AG09309 (cell line): Measurements from ENCODE around the gene CCDC82.

Experiments
- DNase-seq: peaks from one replicate; pipeline ENCODE4 v3.0.0-alpha.2; 2010; ENCODE audit warnings: low read depth
- H3K4me3 ChIP-seq: 2 replicates; pipeline ENCODE4 v1.5.1; 2011; ENCODE audit warnings: mild to moderate bottlenecking, low read depth, low read length, moderate library complexity; ENCODE audit not compliant: control insufficient read depth
- TF ChIP-seq, protein P1 (sequence below): IDR thresholded peaks from 2 replicates; pipeline ENCODE4 v1.5.1; 2011; ENCODE audit warnings: mild to moderate bottlenecking, low read depth, low read length, inconsistent platforms; ENCODE audit not compliant: insufficient read depth, control insufficient read depth; ENCODE audit errors: missing control alignments

CCDC82 gene

GRCh38 chr11:96331699-96332116 is 58.0 kb downstream of the CCDC82 start:
- TF ChIP-seq, protein P1, sequence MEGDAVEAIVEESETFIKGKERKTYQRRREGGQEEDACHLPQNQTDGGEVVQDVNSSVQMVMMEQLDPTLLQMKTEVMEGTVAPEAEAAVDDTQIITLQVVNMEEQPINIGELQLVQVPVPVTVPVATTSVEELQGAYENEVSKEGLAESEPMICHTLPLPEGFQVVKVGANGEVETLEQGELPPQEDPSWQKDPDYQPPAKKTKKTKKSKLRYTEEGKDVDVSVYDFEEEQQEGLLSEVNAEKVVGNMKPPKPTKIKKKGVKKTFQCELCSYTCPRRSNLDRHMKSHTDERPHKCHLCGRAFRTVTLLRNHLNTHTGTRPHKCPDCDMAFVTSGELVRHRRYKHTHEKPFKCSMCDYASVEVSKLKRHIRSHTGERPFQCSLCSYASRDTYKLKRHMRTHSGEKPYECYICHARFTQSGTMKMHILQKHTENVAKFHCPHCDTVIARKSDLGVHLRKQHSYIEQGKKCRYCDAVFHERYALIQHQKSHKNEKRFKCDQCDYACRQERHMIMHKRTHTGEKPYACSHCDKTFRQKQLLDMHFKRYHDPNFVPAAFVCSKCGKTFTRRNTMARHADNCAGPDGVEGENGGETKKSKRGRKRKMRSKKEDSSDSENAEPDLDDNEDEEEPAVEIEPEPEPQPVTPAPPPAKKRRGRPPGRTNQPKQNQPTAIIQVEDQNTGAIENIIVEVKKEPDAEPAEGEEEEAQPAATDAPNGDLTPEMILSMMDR, result no peak
- H3K4me3 ChIP-seq, result no peak overlapping the region
- DNase-seq, result no peak

DNA sequence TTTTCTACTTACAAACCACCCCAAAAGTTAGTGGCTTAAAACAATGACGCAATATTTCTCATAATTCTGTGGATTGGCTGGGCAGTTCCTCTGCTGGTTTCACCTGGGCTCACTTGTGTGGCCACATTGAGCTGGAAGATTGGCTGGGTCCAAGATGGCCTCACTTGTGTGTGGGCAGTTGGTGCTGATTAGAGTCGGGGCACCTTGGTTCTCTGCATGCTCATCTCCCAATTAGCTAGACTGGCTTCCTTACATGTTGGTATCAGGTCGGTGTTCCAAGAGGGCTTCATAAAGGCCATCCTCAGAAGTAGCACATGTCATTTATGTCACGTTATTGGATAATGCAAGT is 59.2 kb downstream of the CCDC82 start:
- TF ChIP-seq, protein P1, result no peak
- H3K4me3 ChIP-seq, result no peak overlapping the region
- no peak for DNase-seq

- no peak overlapping the region for H3K4me3 ChIP-seq
- DNase-seq, result no peak
- TF ChIP-seq, protein P1, result no peak
These were observed 59.7 kb downstream of the CCDC82 start for GRCh38 chr11:96329855-96330510.

DNA sequence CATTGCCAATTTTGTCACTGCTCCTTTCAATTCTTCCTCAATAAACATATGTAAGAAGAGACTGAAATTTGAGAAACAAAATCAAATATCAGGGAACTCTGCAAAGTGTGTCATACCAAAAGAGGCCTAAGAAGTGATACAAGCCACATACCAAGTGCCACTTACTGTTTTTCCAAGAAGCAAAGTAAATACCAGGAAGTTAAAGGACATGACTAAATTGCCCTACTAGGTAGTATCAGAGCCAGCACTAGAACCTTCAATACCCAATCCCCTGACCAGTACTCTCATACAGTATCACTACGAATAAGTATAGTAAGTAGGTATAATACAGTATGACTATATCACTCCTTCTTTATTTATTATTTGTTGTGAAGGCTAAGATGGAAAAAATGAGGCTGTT is 60.3 kb downstream of the CCDC82 start:
- DNase-seq, result no peak
- TF ChIP-seq, protein P1, result no peak
- no peak overlapping the region for H3K4me3 ChIP-seq

- TF ChIP-seq, protein P1, result no peak
- DNase-seq, result no peak
- no peak overlapping the region for H3K4me3 ChIP-seq
These were observed 61.2 kb downstream of the CCDC82 start for GRCh38 chr11:96328395-96329010.

DNA sequence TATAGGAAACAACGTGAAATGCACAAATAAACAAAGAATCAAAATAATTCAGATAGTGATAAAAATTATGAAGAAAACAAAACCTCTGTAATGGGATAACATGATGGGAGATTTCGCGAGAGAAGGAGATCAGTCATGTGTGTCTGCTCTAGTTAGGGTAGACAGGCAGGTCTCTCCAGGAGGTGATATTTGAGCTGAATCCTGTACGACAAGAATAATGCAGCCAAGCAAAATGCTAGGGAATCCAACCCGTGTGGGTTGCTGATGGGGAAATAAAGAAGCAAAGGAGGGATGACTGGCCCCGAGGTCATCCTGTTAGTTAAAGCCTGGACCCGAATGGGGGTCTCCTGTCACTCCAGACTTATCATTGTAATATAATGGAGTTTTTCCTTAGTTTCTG is 62.8 kb downstream of the CCDC82 start:
- no peak for DNase-seq

More for the DNA sequence above, 62.8 kb downstream of the CCDC82 start:
- H3K4me3 ChIP-seq, result no peak overlapping the region
- TF ChIP-seq, protein P1, result no peak
